ENCODE results near the gene RSBN1L.

- TF ChIP-seq CTCF (conservative IDR thresholded peaks at IDR 0.05 in 1 of 2, IDR thresholded peaks at IDR 0.05 in 1 of 2; ENCODE audit: low read depth in 1 of 2, low read length in 2 of 2) = no peak
- TF ChIP-seq EZH2 (IDR thresholded peaks at IDR 0.05; ENCODE audit: low read length, missing control alignments) = no peak
Observed at GRCh38 chr7:77685233-77685632, 11.0 kb upstream of the RSBN1L start.

Measured in fibroblast of lung (primary cell).